SJCRH30 (cell line): ENCODE measurements around the gene IARS2. TPM values are rescaled to one million over a fixed set of nuclear protein-coding genes. Genes with fewer than 3 reads are reported as not detected.
A peak's percentile ranks its signal among the peaks of the same experiment; 100 is the strongest.
"Not testable (repeated sequence)": the region's sequence is repeated elsewhere in the genome, so short reads cannot be mapped to it uniquely, and the experiment has no call there.

Experiments used
- DNase-seq, 2 experiments: peaks; one replicate each; pipeline ENCODE4 v3.0.0-alpha.2; 2015 to 2020
- H3K27ac ChIP-seq: fragments of 250-450 bp; sonication (Bioruptor Pico); 2 replicates; pipeline ENCODE4 v1.5.1; 2020; ENCODE audit warnings: mild to moderate bottlenecking, moderate library complexity
- H3K27me3 ChIP-seq: fragments of 250-450 bp; sonication (Bioruptor Pico); 2 replicates; pipeline ENCODE4 v1.5.1; 2020; ENCODE audit warnings: mild to moderate bottlenecking, moderate library complexity
- H3K36me3 ChIP-seq: fragments of 250-450 bp; sonication (Bioruptor Pico); 2 replicates; pipeline ENCODE4 v1.5.1; 2020; ENCODE audit warnings: mild to moderate bottlenecking, moderate library complexity
- H3K4me1 ChIP-seq: fragments of 250-450 bp; sonication (Bioruptor Pico); 2 replicates; pipeline ENCODE4 v1.5.1; 2020; ENCODE audit warnings: mild to moderate bottlenecking, moderate library complexity
- H3K4me3 ChIP-seq: fragments of 250-450 bp; sonication (Bioruptor Pico); 2 replicates; pipeline ENCODE4 v1.5.1; 2020; ENCODE audit warnings: mild to moderate bottlenecking, moderate library complexity
- H3K9me3 ChIP-seq: fragments of 250-450 bp; sonication (Bioruptor Pico); replicated peaks from 2 replicates; pipeline ENCODE4 v1.5.1; 2020; ENCODE audit warnings: mild to moderate bottlenecking, moderate library complexity
- total RNA-seq: library from RNA; depleted of rRNA; stranded (reverse); fragments of >200 nt; shearing (Covaris generic); gene quantifications from 2 replicates; pipeline ENCODE4 v1.2.3, GENCODE V29; 2014

Gene IARS2
- total RNA-seq, 1 experiment from 2014 or later, result 115 TPM

DNA sequence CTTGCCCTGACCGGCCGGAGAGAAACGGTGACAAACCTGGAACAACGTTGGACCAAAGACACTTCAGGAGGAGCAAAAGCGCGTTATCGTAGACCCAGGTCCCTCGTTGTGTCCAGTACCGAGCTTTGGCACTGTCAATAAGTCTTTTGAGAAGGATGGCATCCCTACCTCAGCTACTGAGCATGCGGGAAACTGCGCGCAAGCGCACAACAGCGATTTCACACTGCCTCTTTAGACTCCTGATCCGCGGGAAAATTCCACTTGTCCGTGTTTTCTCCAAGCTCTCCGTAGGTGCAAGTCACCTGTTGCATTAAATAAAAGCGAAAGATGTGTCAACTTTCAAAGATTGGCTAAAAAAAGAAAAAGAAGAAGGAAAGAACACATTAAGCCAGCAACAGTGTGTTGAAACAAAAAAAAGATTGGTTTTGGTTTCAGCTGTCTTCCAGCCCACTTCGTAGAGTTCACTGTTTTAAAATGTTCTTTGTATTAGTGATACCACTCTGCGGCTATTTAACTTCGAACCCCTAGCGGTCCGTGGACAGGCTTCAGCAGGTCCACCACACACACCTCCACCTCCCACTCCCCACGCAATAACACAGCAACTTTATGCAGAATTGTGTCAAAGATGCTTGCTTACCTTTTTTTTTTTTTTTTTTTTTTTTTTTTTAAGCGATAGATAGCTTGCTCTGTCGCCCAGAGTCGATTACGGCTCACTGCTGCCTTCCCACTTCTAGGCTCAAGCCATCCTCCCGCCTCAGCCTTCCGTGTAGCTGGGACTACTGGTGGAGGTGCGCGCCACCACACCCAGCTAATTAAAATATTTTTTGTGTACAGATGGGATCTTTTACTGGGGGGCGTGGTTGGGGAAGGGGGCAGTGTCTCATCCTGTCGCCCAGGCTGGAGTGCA lies 4.0 kb upstream of the IARS2 start, which contains the start of gene BPNT1:
TSS of gene BPNT1 (minus strand) at position 139 of the 907 bp plus-strand sequence. CDS start 9,942 bp downstream, outside the sequence.
- H3K9me3 ChIP-seq, result no peaks in the 10 kb centered on the region
- H3K4me1 ChIP-seq, result no peaks in the 10 kb centered on the region; the same call in 1 of the 2 replicates
- H3K4me3 ChIP-seq, result peak within 1 kb of the TSS; percentile 66
- H3K27ac ChIP-seq, result peak within 1 kb of the TSS; percentile 6; the same call in 1 of the 2 replicates
- DNase-seq, result peak; percentile 96 to 98
- peaks cover 2% of the 10 kb centered on the region; the same call in 1 of the 2 replicates for H3K36me3 ChIP-seq
- H3K27me3 ChIP-seq, result no peaks in the 10 kb centered on the region

DNA sequence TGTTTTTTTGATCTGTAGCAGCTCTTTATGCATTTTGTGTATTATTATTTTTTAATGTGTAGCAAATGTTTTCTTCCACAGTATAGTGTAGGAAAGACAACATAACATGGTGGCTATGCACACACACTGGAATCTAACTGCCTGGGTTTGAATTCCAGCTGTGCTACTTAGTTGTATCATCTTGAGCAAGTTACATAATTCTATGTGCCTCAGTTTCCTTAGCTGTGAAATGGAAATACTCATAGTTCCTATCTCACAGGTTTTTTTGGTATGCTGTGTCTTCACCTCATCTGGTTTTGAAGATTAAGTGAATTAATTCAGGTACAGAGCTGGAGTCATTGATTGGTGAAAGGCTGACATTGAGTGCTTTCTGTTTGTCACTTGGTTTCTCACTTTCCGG lies 1.2 kb upstream of the IARS2 start:
- H3K36me3 ChIP-seq, result peaks cover 9% of the 10 kb centered on the region; the same call in 1 of the 2 replicates
- no peaks in the 10 kb centered on the region; the same call in 1 of the 2 replicates for H3K4me1 ChIP-seq
- DNase-seq, result no peak

DNA sequence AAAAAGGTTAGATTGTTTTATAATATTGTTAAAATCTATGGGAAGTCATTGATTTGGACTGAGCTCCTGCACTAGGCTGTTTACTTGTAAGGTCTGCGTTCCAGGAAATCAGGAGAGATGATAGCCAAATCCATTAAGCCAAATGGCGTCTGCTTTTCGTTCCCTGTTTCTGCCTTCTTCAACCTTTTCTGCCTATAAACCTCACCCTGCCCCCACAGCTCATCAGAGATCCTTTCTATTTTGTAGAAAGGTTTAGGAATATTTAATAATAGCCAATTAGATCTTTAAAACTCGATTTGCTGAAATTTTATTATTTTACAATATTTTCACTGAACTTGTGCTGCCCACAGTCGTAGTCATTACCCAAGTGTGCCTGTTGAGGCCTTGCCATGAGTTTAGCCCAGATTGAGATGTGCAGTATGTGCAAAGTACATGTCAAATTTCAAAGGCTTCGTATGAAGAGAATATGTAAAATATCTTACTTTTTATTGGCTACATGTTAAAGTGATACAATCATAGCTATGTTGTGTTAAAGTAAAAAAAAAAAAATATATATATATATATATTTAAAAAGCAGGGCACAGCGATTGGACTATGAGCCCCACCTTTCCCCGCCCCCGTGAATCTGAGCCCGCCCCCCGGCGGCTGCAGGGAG lies 444 bp upstream of the IARS2 start:
- Histone ChIP-seq H3K9me3 (no peaks in the 10 kb centered on the region), H3K27me3 (no peaks in the 10 kb centered on the region), H3K4me3 (peak overlapping the region; percentile 99), H3K36me3 (peaks cover 14% of the 10 kb centered on the region), H3K4me1 (no peaks in the 10 kb centered on the region; the same call in 1 of the 2 replicates), H3K27ac (peak overlapping the region; percentile 58)
- DNase-seq, result peak; percentile 13 to 58

More for the DNA sequence above, 1.2 kb upstream of the IARS2 start:
- Histone ChIP-seq H3K4me3 (no peak overlapping the region), H3K9me3 (no peaks in the 10 kb centered on the region), H3K27ac (no peak overlapping the region; the same call in 1 of the 2 replicates), H3K27me3 (no peaks in the 10 kb centered on the region)

DNA sequence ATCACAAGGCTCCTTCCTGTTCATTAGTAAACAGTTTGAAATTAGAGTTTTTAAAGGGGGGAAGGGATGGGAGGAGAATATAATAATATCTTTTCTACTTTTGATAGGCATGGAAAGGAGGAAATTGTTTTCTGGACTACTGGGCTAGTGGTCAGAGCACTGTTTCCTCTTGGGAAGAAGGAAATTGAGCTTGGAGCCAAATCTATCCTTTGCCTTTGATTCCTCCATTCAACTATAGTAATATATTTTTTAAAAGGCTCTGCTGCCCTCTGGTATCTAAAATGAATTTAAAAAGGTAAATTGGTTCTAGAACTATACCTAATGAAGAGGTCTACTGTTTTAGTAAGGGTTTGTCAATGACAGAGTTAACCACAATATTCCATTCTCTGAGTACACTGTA lies 5.9 kb downstream of the IARS2 start:
- Histone ChIP-seq H3K36me3 (peaks cover 66% of the 10 kb centered on the region), H3K27me3 (no peaks in the 10 kb centered on the region), H3K27ac (no peak overlapping the region), H3K4me3 (no peak overlapping the region), H3K9me3 (no peaks in the 10 kb centered on the region), H3K4me1 (no peaks in the 10 kb centered on the region; the same call in 1 of the 2 replicates)
- DNase-seq, result no peak

DNA sequence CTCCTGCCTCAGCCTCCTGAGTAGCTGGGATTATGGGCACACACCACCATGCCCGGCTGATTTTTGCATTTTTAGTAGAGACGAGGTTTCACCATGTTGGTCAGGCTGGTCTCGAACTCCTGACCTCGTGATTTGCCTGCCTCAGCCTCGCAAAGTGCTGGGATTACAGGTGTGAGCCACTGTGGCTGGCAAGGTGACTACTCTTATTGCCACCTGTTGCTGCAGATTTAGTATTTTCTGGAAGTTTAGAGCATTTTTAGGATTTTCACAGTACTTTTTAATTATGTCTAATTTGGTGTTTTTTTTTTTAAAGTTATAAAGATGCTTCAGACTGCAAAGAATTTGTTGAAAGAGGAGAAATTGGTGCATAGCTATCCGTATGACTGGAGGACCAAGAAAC lies 16.5 kb downstream of the IARS2 start:
- not testable (repeated sequence) for H3K9me3 ChIP-seq, H3K27me3 ChIP-seq, DNase-seq, H3K4me1 ChIP-seq, H3K27ac ChIP-seq, H3K4me3 ChIP-seq
- H3K36me3 ChIP-seq, result peaks cover 65% of the 10 kb centered on the region

DNA sequence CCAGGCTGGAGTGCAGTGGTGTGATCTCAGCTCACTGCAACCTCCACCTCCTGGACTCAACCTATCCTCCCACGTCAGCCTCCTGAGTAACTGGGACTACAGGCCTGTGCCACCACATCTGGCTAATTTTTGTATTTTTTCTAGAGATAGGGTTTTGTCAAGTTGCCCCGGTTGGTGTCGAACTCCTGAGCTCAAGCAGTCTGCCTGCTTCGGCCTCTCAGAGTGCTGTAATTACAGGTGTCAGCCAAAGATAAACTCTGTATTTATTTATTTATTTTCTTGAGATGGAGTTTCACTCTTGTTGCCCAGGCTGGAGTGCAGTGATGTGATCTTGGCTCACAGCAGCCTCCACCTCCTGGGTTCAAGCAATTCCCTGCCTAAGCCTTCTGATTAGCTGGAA lies 18.7 kb downstream of the IARS2 start:
- DNase-seq, H3K9me3 ChIP-seq, H3K4me1 ChIP-seq, H3K27me3 ChIP-seq, H3K27ac ChIP-seq, H3K4me3 ChIP-seq: not testable (repeated sequence)
- H3K36me3 ChIP-seq, result peaks cover 63% of the 10 kb centered on the region

DNA sequence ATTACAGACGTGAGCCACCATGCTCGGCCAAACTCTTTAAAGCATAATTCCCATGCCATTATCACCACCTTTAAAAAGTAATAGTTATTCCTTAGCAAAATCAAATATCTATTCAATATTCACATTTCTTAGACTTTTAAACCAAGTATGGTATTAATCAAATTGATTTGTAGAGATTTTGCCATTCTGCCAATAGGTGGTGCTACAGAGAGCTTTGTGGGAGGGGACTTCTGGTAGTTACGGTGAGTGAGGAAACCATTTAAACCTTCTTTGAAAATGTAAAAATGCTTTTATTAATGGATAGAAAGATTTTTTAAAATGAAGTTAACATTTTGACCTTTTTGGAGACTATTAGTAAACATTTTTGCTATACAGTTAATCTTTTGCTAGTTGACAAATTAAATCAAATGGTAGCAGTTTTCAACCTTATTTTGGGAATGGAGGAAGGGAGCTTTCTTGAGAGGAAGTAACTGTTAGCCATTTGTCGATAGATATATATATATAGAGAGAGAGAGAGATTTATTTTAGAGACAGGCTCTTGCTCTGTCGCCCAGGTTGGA lies 19.3 kb downstream of the IARS2 start:
- peaks cover 63% of the 10 kb centered on the region for H3K36me3 ChIP-seq
- no peaks in the 10 kb centered on the region for H3K27me3 ChIP-seq
- DNase-seq, result peak; percentile 22 to 55
- H3K4me3 ChIP-seq, result no peak overlapping the region
- H3K27ac ChIP-seq, result no peak overlapping the region
- no peaks in the 10 kb centered on the region for H3K4me1 ChIP-seq
- H3K9me3 ChIP-seq, result no peaks in the 10 kb centered on the region

DNA sequence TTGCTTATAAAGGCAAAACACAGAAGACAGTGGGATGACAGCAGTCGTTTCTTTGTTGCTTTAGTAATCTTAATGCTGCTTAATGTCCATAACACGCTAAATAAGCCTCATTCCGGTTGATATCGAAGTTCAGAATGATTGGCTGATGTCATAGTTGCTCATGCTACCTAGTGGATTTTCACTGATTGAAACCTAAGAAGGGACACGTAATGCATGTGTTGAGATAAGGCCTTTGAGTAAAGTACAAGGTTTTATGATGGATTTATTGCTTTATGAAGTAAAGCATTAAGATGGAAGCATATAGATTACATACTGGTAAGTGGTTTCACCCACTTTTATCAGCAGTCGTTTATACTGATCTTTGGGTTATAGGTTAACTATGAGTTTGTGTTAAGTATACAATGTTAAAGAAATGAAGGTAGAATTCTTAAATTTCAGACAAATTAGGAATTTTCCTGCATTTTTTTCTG lies 25.1 kb downstream of the IARS2 start:
- no peak overlapping the region for H3K27ac ChIP-seq
- H3K9me3 ChIP-seq, result no peaks in the 10 kb centered on the region
- no peak overlapping the region for H3K4me3 ChIP-seq
- no peaks in the 10 kb centered on the region for H3K27me3 ChIP-seq
- peaks cover 34% of the 10 kb centered on the region for H3K36me3 ChIP-seq
- no peak for DNase-seq
- no peaks in the 10 kb centered on the region for H3K4me1 ChIP-seq

DNA sequence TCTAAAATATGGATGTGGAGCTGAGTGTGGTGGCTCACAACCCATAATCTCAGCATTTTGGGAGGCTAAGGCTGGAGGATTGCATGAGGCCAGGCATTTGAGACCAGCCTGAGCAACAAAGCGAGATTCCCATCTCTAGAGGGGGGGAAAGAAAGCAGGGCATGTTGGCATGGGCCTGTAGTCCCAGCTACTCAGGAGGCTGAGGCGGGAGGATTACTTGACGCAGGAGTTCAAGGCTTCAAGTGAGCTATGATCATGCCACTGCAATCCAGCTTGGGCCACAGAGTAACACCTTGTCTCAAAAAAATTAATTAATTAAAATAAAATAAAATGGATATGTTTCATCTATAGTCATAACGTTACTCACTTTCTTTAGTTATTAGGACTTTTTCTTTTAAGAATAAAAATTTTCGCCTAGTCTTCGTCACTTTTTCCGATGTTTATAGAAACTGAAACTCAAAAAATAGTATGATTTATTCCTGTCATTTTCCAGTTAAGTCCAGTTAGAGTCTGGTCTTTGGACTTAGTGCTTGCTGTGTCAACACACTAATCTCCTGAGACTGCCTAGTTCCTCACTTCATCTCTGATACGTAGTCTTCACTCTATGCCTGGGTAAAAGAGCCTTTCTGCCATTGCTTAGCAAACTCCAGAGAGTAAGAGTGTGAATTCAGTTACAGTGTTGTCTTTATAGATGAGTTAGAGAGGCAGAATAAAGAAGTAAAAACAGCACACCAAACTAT lies 28.0 kb downstream of the IARS2 start:
- no peak for DNase-seq
- Histone ChIP-seq H3K4me3 (no peak overlapping the region), H3K9me3 (no peaks in the 10 kb centered on the region), H3K27ac (no peak overlapping the region), H3K36me3 (peaks cover 13% of the 10 kb centered on the region), H3K4me1 (no peaks in the 10 kb centered on the region), H3K27me3 (no peaks in the 10 kb centered on the region)

DNA sequence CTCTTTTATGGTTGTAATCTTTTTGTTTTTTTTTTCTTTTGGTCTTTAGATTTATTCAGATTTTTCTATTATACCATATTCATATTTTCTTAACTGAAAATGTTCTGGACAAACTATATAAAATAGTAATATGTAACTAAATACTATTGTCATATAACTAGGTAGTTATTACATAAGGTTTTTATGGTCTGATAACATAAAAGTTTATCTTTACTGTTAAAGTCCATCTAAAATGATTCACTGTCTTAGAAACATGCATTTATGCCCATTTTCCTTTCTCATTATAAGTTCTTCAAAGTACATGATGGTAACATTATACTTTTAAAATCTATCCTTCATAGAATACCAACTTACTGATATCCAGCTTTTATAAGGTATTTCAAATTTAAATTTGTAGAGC lies 29.1 kb downstream of the IARS2 start:
- Histone ChIP-seq H3K4me1 (no peaks in the 10 kb centered on the region), H3K9me3 (no peaks in the 10 kb centered on the region), H3K27me3 (no peaks in the 10 kb centered on the region), H3K27ac (no peak overlapping the region), H3K36me3 (peaks cover 11% of the 10 kb centered on the region; the same call in 1 of the 2 replicates), H3K4me3 (no peak overlapping the region)
- DNase-seq, result no peak

DNA sequence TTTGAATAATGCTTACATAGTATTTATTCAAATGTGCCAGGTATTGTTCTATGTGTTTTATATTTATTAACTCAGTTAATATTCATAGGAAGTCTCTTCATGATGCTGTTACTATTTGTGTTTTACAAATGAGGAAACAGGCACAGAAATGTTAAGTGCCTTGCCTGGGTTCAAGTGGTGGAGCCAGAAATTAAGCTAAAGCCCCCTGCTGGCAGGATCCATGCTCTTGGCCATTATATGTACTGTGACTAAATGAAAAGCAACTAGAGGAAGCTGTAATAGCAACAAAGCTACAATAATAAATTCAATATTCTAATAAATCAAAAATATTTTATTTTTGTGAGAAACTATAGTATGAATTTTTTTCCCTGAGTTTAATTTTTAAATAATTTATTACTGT lies 30.0 kb downstream of the IARS2 start:
- Histone ChIP-seq H3K4me1 (no peaks in the 10 kb centered on the region), H3K36me3 (peaks cover 16% of the 10 kb centered on the region; the same call in 1 of the 2 replicates), H3K27ac (no peak overlapping the region), H3K27me3 (no peaks in the 10 kb centered on the region), H3K4me3 (no peak overlapping the region), H3K9me3 (no peaks in the 10 kb centered on the region)
- DNase-seq, result peak; percentile 19 to 45

DNA sequence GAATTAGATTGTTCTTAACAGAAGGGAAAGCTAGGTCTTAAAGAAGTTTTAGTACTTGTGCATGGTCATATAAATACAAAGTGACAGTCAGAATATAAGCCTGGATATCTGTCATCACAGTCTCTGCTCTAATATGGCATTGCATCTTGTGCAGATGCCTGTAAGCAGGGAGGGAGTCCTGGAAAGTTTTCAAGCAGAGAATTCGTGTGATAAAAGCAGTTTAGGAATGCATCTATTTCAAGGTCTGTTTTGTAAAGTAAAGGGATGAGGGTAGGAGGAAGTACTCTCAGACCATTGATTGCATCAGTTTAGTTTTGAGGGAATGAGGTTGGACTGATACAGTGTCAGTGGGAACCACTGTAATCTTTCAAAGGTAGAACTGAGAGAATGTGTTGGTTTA lies 30.6 kb downstream of the IARS2 start:
- Histone ChIP-seq H3K4me1 (no peaks in the 10 kb centered on the region), H3K4me3 (no peak overlapping the region), H3K9me3 (no peaks in the 10 kb centered on the region), H3K27ac (no peak overlapping the region), H3K27me3 (no peaks in the 10 kb centered on the region), H3K36me3 (peaks cover 20% of the 10 kb centered on the region)
- no peak for DNase-seq

DNA sequence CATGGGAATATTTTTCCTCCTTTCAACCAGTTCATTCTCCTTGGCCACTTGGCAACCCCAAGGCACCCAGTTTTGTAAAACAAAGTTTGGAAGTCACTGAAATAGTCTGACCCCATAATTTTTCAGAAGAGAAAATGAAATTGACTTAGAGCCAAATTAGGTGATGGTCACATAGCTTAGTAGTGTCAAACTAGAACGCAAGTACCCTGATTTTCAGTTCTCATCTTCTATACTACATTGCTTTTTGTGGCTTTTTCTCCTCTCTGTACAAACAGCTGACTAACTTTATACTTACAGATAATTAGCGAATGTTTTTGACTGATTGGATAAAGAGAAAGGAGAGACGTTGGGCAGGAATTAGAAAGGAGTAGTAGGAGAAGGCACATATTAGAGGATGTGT lies 33.1 kb downstream of the IARS2 start:
- H3K9me3 ChIP-seq, result no peaks in the 10 kb centered on the region
- no peak overlapping the region for H3K4me3 ChIP-seq
- no peak for DNase-seq
- H3K27ac ChIP-seq, result no peak overlapping the region
- H3K4me1 ChIP-seq, result no peaks in the 10 kb centered on the region
- H3K36me3 ChIP-seq, result peaks cover 38% of the 10 kb centered on the region
- H3K27me3 ChIP-seq, result no peaks in the 10 kb centered on the region

DNA sequence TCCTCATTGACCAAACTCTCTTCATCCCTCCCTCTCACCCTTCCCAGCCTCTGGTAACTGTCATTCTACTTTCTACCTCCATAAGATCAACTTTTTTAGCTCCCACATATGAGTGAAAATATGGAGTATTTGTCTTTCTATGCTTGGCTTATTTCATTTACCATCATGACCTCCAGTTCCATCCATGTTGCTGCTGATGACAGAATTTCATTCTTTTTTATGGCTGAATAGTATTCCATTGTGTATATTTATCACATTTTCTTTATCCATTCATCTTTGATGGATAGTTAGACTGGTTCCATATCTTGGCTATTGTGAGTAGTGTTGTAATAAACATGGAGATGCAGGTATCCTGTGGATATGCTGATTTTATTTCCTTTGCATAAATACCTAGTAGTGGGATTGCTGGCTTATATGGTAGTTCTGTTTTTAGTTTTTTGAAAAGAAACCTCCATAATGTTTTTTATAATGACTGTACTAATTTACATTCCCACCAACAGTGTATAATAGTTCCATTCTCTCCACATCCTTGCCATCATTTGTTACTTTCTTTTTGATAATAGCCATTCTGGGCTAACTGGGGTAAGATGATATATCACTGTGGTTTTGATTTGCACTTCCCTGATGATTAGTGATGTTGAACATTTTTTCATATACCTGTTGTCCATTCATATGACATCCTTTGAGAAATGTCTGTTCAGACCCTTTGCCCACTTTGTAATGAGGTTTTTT lies 35.7 kb downstream of the IARS2 start:
- no peaks in the 10 kb centered on the region for H3K9me3 ChIP-seq
- no peak overlapping the region for H3K4me3 ChIP-seq
- H3K27me3 ChIP-seq, result no peaks in the 10 kb centered on the region
- no peak overlapping the region for H3K27ac ChIP-seq
- H3K4me1 ChIP-seq, result no peaks in the 10 kb centered on the region
- DNase-seq, result no peak
- peaks cover 57% of the 10 kb centered on the region for H3K36me3 ChIP-seq
